IPS DF 4.7 (cell line): Measurements from ENCODE around the gene SMYD2.

ENCODE experiments used
- DNase-seq: peaks from one replicate; pipeline ENCODE4 v3.0.0-alpha.2; 2013; ENCODE audit warnings: low spot score; ENCODE audit errors: extremely low read depth

SMYD2 gene

GRCh38 chr1:214303141-214303930 is 22.4 kb downstream of the SMYD2 start:
- DNase-seq: no peak

- DNase-seq: no peak
Observed at GRCh38 chr1:214305164-214305751, 24.3 kb downstream of the SMYD2 start.

- no peak for DNase-seq
Observed at GRCh38 chr1:214306269-214306668, 25.3 kb downstream of the SMYD2 start.

- no peak for DNase-seq
Observed at GRCh38 chr1:214310010-214310409, 29.1 kb downstream of the SMYD2 start.

- no peak for DNase-seq
Observed at GRCh38 chr1:214310777-214311690, 30.1 kb downstream of the SMYD2 start.

GRCh38 chr1:214312530-214313051 is 31.6 kb downstream of the SMYD2 start:
- DNase-seq: no peak

GRCh38 chr1:214314178-214314843 is 33.4 kb downstream of the SMYD2 start:
- no peak for DNase-seq

- DNase-seq: peak; percentile 87
Observed at GRCh38 chr1:214316593-214316992, 35.6 kb downstream of the SMYD2 start.

- DNase-seq: no peak
Observed at GRCh38 chr1:214317300-214317699, 36.3 kb downstream of the SMYD2 start.

GRCh38 chr1:214317734-214318133 is 36.8 kb downstream of the SMYD2 start:
- DNase-seq: no peak

GRCh38 chr1:214318356-214318755 is 37.4 kb downstream of the SMYD2 start:
- DNase-seq: no peak

- no peak for DNase-seq
Observed at GRCh38 chr1:214318956-214319736, 38.2 kb downstream of the SMYD2 start.

GRCh38 chr1:214319938-214320337 is 39.0 kb downstream of the SMYD2 start:
- no peak for DNase-seq

- DNase-seq: no peak
Observed at GRCh38 chr1:214321705-214322453, 40.9 kb downstream of the SMYD2 start.

GRCh38 chr1:214324896-214325800 is 44.2 kb downstream of the SMYD2 start:
- DNase-seq: no peak

- no peak for DNase-seq
Observed at GRCh38 chr1:214326406-214326805, 45.4 kb downstream of the SMYD2 start.

GRCh38 chr1:214327514-214327913 is 46.6 kb downstream of the SMYD2 start:
- no peak for DNase-seq

- no peak for DNase-seq
Observed at GRCh38 chr1:214328770-214329469, 48.0 kb downstream of the SMYD2 start.
